HG03442 (cell line): ENCODE measurements around the gene DECR2.
"Not testable (repeated sequence)": the region's sequence is repeated elsewhere in the genome, so short reads cannot be mapped to it uniquely, and the experiment has no call there.

Experiments used
- ATAC-seq: cut with Tn5 transposase; IDR thresholded peaks from one replicate; pipeline ENCODE4 v1.9.1; 2021; ENCODE audit warnings: mild to moderate bottlenecking, moderate library complexity; ENCODE audit not compliant: unreplicated experiment

The DECR2 gene, protein sequence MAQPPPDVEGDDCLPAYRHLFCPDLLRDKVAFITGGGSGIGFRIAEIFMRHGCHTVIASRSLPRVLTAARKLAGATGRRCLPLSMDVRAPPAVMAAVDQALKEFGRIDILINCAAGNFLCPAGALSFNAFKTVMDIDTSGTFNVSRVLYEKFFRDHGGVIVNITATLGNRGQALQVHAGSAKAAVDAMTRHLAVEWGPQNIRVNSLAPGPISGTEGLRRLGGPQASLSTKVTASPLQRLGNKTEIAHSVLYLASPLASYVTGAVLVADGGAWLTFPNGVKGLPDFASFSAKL

DNA sequence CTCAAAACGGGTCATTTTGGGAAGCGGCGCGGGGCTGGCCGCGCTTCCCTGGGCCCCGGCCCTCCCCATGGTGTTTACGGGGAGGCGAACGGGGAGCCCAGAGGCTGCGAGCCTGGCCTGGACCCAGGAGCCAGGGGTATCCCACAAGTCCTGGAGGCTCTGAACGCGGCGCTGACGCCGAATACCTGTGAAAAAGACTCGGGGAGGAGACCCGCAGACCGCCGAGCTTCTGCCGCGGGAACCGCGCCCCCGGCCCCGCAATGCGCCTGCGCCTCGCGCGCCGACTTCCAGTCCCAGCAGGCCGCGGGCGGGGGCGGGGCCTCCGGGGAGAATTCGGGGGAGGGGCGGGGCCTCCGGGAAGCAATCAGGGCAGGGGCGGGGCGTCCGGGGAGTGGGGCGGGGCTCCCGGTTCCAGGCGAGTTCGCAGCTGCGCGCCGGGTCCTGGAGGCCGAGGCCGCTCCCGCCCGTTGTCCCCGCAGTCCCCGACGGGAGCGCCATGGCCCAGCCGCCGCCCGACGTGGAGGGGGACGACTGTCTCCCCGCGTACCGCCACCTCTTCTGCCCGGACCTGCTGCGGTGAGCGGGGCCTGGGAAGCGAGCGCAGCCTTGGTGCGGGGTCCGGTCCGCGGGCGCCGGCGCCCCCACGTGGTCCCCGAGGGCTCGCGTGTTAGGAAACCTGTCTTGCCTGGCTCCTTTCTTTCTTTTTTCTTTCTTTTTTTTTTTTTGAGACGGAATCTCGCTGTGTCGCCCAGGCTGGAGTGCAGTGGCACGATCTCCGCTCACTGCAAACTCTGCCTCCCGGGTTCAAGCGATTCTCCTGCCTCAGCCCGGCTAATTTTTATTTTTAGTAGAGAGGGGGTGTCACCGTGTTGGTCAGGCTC is at the start of gene DECR2:
DECR2 (plus strand) TSS at position 418 of the 881 bp plus-strand sequence; CDS start at position 497, 79 bp downstream.
- ATAC-seq = peak; percentile 57

DNA sequence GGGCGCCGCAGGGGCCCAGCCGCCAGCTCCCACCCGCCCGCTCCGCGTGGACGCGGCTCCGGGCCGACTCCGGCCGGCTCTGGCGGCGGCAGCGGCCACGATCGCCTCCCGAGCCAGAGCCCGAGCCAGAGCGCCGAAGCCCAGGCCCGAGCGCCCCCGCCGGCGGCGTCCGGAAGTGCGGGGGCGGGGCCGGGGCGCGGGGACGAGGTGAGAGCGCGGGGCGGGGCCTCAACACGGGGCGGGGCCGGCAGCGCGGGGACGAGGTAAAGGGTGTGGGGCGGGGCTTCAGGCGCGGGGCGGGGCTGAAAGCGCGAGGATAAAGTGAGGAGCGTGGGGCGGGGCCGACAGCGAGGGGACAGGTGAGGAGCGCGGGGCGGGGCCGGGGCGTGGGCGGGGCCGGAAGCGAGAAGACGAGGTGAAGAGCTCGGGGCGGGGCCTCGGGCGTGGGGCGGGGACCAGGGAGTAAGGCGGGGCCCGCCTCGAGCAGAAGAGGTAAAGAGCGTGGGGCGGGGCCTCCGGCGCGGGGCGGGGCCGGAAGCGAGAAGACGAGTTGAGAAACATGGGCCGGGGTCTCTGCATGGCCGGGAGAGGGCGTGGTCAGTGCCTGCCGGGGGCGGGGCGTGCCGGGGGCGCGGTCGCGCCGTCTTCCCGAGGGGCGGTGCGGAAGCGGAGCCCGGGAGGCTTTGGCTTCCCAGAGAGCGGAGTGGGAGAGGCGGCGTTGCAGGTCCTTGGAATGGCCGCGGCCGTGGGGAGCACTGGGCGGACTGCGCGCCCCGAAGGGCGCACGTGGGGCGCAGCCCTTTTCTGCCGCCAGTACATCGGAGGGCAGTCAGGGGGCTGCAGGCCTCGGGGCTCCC is 48.9 kb upstream of the DECR2 start, which contains the start of gene AXIN1:
AXIN1 (minus strand) TSS at position 177 of the 857 bp plus-strand sequence. CDS start 5,698 bp downstream, outside the sequence.
- ATAC-seq = peak; percentile 45

- ATAC-seq = no peak
Measured at GRCh38 chr16:353404-354290, 48.0 kb upstream of the DECR2 start.

GRCh38 chr16:354291-354881 is 47.3 kb upstream of the DECR2 start:
- no peak for ATAC-seq

- ATAC-seq = no peak
Measured at GRCh38 chr16:354971-355461, 46.7 kb upstream of the DECR2 start.

DNA sequence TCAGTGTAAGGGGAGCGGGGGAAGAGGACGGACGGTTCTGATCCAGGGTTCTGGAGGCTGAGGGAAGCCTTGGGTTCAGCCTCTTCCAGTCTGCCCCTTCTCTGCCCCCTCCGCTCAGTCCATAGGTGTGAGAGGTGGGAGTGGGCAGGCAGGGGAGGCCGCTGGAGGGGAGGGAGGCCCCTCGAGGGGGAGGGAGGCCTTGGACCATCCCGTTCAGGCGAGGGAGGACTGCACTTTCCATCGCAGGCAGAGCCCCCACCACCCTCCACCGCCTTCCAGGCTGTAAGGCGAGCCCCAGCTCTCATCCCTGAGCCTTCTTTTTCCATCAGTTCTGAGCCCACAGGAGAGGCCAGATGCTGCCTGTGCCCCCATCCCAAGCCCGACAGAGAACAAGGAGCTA is 44.9 kb upstream of the DECR2 start:
- no peak for ATAC-seq

DNA sequence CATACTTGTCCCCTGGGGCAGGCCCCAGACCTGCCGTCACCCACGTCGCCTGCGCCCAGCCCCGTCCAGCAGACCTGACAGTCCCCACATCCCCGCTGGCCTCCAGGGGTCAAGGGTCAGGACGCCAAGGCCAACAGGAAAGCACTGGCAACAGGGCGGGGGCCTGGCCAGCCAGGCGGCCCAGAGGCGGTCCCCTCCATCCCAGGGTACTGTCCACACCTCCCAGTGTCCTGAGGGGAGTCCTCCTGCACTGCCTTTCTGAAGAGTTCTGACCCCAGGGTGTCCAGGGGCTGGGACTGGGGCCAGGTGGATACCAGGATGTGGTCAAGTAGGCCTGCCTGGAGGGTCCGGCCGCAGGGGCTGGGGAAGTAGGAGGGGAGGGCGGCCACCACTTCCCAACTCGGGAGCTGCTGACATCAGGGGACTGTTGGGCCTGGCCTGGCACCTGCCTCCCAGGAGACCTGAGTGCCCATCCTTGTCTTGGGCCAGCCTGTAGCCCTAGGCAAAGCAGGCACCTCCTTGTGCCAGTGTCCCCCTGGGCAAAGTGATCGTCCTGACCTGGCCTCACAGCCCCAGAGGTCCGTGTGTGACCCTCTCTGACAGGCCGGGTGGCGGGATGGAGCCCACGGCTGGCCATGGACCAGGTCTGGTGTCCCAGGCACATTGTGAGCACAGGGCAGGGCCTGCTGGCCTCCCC is 42.5 kb upstream of the DECR2 start:
- no peak for ATAC-seq

DNA sequence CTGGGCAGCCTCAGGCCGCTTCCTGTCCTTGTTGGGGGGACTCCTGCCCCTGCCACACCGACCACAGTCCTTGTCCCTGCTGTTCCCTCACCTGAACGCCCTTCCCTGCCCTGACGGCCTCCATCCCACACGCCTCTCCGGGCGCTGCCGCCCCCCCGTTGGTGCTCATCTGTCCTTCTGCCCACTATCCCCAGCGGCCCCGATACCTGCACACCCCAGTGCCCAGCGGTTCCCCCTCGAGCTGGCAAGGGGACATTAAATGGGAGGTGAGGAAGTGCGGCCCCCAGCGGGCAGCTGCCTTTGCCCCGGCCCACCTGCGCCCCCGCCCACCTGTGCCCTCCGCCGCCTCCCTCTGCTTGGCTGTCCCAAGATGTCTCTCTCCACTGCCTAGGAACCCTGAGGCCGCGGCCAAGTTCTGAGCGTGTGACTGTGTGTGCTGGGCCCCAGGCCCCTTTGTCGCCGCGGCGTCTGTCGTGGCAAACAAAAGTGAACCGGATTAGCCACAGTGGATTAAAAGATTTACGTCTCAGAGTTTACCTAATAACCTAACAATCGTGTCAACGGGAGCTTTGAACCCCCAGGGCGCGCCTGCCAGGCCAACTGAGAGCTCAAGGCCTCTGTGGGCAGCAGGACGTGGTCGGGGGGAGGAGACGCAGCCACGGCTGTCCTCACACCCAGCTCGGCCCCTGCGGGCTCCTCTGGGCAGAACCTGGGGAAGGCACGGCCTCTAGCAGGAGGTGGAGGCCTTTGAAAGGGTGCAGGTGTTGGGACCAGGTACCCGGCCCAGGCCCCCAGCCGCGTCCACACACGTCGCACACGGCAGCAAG is 41.6 kb upstream of the DECR2 start:
- ATAC-seq = no peak

DNA sequence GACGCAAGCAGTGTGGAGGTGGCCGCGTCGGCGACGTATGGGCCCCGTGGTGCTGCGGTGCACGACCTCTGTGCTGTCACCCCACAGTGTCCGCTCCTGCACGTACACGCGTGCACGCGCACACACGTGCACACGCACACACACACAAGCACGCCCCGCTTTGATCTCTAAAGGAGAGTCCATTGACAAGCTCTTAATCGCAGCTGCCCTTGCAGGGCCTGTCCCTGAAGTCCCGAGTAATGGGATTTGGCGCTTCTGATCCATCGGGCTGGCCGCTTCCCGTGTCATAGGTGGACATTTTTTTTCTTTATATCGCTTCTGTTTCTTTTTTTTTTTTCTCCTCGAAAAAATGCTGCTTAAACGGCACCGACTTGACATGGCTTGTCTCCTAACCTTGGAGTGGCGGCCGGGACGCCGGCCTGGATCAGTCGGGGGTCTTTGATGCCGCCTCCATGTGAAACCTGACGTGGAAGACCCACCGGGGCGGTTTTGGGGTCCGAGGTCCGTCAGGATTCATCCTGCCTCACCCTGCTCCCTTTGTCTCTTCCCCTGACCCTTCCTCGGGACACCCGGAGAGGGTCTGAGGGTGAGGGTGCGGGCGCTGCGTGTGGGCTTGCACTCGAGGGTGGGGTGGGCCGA is 40.9 kb upstream of the DECR2 start:
- no peak for ATAC-seq

DNA sequence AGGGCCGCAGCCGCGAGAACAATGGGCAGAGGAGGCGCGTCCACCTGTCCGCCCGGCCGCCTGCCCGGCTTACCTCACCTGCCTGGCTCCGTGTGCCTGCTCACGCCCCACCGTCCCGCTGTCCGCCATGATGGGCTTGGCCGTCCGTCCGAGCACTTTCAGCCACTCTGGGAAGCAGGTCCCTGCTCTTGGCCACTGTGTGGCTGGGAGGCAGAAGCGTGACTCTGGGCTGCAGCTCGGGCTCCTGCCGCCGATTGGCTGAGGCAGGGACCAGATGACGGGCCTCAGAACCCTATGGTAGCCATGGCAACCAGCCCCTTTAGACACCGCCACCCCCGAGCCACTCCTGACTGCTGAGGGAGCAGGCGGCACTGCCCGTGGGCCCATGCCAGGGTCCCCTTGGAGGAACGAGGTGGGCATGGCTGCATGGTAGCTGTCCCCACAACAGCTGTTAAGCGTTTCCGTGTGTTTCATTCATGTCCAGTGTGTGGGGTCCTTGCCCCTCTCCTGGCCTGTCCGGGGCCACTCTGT is 40.3 kb upstream of the DECR2 start:
- ATAC-seq = no peak

- no peak for ATAC-seq
Measured at GRCh38 chr16:361872-362701, 39.6 kb upstream of the DECR2 start.

GRCh38 chr16:362702-362999 is 39.0 kb upstream of the DECR2 start:
- not testable (repeated sequence) for ATAC-seq

DNA sequence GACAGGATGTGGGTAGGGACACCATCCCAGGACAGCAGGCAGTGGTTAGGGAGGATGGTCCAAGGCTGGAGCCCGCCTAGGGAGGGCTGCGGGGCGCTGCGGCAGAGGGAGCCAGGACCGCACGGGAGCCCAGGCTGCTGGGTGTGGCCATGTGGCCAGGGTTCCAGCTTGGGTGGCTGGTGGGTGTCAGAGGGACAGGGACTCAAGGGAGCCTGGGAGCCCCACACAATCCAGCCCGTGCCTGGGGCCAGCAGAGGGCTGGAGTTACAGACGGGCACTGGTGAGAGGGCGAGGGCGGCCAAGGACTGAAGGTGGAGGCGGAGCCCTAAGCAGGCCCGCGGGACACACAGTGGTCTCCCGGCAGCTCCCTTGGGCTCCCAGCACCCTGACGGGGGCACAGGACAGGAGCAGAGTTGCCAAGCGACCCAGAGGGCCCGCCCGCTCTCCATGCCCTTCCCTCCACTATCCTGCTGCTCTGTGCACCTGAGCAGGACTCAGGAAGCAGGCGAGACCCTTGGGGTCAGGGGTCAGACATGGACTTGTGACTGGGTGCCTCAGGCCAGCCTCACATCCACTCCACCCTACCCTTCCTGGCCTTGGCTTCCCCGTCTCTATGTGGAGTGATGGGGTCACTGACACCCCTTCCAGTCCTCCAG is 38.4 kb upstream of the DECR2 start:
- no peak for ATAC-seq

- ATAC-seq = no peak
Measured at GRCh38 chr16:363766-364490, 37.8 kb upstream of the DECR2 start.
